ENCODE measurements around the gene C1QTNF5. TPM values are rescaled to one million over a fixed set of nuclear protein-coding genes. Genes with fewer than 3 reads are reported as not detected.
A peak's percentile ranks its signal among the peaks of the same experiment; 100 is the strongest.

Gene C1QTNF5
- total RNA-seq, 1 experiment from 2014 or later, result not detected

GRCh38 chr11:119361941-119362725 lies 21.4 kb upstream of the C1QTNF5 start:
- peak overlapping the region; percentile 1; the same call in 1 of the 2 replicates for H3K4me3 ChIP-seq

DNA sequence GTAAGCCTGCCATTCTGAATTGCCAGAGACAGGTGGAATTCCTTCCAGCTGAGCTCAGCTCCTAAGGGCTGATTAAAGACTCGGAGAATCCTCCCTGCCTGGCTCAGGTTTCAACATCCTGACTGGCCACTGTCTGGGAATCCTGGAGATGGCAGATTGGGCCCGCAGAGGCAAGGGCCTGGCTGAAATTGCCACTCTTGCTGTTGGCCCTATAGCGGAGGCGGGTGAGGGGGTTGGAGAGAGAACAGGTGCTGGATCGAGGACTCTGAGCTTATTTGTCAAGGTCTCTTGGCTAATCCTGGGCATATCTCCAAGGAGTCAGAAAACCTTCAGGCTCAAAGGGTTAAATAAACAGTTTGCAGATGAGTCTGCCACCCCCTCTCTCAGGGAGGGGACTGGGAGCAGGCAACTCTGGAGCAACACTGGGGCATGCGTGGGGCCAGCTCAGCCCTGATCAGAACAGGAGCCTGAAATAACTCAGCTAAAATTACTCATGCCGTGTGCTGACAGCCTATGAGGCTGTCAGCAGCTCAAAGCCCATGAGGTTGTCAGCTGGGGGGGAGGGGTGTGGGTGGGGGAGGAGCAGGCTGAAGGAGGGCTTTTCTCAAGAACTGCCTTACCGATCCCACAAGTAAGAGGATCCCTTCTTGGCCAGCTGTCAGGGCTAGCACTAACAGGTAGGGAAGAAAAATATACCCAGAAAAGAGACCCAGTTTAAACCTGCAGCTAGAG lies 20.5 kb upstream of the C1QTNF5 start:
- CTCF ChIA-PET, result interaction anchor here (0.6 to 1.4 kb wide), 6 partner anchors 9 to 656 kb away, joined by 3 to 6 read pairs (median 3); no protein-coding TSS in a partner anchor
- H3K9me3 ChIP-seq (ENCODE audit: insufficient read depth, low read depth), result no peaks in the 10 kb centered on the region
- peaks cover 27% of the 10 kb centered on the region for H3F3A ChIP-seq (ENCODE audit: insufficient read depth, low read depth)
- no peaks in the 10 kb centered on the region for H3K27me3 ChIP-seq (ENCODE audit: insufficient read depth, low read depth)
- H3K9me2 ChIP-seq (ENCODE audit: insufficient read depth), result no peaks in the 10 kb centered on the region
- DNase-seq, result peak; percentile 80 to 93
- peaks cover 37% of the 10 kb centered on the region for H3K4me1 ChIP-seq (replicated peaks; ENCODE audit: insufficient read depth)
- peak overlapping the region; percentile 90 for H3K27ac ChIP-seq
- H3K79me2 ChIP-seq (ENCODE audit: low read depth), result no peaks in the 10 kb centered on the region
- no peaks in the 10 kb centered on the region for H3K36me3 ChIP-seq (ENCODE audit: low read depth)
- H4K20me1 ChIP-seq (ENCODE audit: insufficient read depth), result no peaks in the 10 kb centered on the region
- H3K4me3 ChIP-seq, result peak overlapping the region; percentile 1; the same call in 1 of the 2 replicates
- no TSS peak for BruUV-seq (replicated peaks)
- intact Hi-C loops (cut with micrococcal nuclease; ENCODE audit: unreplicated experiment), result loop anchor here (10.0 kb wide), 1 partner anchor 764 kb away; no protein-coding TSS in a partner anchor
- 0 out of 2 replicates have a peak overlapping the region, but pooled peaks have one; percentile 18 for H2AFZ ChIP-seq
- H3K4me2 ChIP-seq, result peak overlapping the region; percentile 52
- POLR2A ChIA-PET (ENCODE audit: unreplicated experiment), result interaction anchor here (0.5 kb wide), 1 partner anchor 24 kb away, joined by 4 read pairs; no protein-coding TSS in a partner anchor
- TF ChIP-seq, protein P1, sequence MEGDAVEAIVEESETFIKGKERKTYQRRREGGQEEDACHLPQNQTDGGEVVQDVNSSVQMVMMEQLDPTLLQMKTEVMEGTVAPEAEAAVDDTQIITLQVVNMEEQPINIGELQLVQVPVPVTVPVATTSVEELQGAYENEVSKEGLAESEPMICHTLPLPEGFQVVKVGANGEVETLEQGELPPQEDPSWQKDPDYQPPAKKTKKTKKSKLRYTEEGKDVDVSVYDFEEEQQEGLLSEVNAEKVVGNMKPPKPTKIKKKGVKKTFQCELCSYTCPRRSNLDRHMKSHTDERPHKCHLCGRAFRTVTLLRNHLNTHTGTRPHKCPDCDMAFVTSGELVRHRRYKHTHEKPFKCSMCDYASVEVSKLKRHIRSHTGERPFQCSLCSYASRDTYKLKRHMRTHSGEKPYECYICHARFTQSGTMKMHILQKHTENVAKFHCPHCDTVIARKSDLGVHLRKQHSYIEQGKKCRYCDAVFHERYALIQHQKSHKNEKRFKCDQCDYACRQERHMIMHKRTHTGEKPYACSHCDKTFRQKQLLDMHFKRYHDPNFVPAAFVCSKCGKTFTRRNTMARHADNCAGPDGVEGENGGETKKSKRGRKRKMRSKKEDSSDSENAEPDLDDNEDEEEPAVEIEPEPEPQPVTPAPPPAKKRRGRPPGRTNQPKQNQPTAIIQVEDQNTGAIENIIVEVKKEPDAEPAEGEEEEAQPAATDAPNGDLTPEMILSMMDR (conservative IDR thresholded peaks at IDR 0.05), result no peak
- no peak for TF ChIP-seq EZH2 (IDR thresholded peaks at IDR 0.05; ENCODE audit: low read depth)

More at GRCh38 chr11:119361941-119362725, 21.4 kb upstream of the C1QTNF5 start:
- no TSS peak for BruUV-seq (replicated peaks)
- no peak for DNase-seq
- H3F3A ChIP-seq (ENCODE audit: insufficient read depth, low read depth), result peaks cover 27% of the 10 kb centered on the region
- H3K27me3 ChIP-seq (ENCODE audit: insufficient read depth, low read depth), result no peaks in the 10 kb centered on the region
- peaks cover 37% of the 10 kb centered on the region for H3K4me1 ChIP-seq (replicated peaks; ENCODE audit: insufficient read depth)
- CTCF ChIA-PET, result interaction anchor here (1.4 kb wide), 2 partner anchors 11 to 19 kb away, joined by 3 to 4 read pairs; no protein-coding TSS in a partner anchor
- no peak overlapping the region for H2AFZ ChIP-seq
- no peak for TF ChIP-seq EZH2 (IDR thresholded peaks at IDR 0.05; ENCODE audit: low read depth)
- TF ChIP-seq, protein P1 (conservative IDR thresholded peaks at IDR 0.05), result no peak
- no peaks in the 10 kb centered on the region for H3K36me3 ChIP-seq (ENCODE audit: low read depth)
- no peaks in the 10 kb centered on the region for H3K79me2 ChIP-seq (ENCODE audit: low read depth)
- peak overlapping the region; percentile 52 for H3K4me2 ChIP-seq
- intact Hi-C loops (cut with micrococcal nuclease; ENCODE audit: unreplicated experiment), result loop anchor here (10.0 kb wide), 1 partner anchor 763 kb away; no protein-coding TSS in a partner anchor
- H3K27ac ChIP-seq, result peak overlapping the region; percentile 90
- H4K20me1 ChIP-seq (ENCODE audit: insufficient read depth), result no peaks in the 10 kb centered on the region
- H3K9me3 ChIP-seq (ENCODE audit: insufficient read depth, low read depth), result no peaks in the 10 kb centered on the region
- POLR2A ChIA-PET (ENCODE audit: unreplicated experiment), result no interaction called here
- H3K9me2 ChIP-seq (ENCODE audit: insufficient read depth), result no peaks in the 10 kb centered on the region
